ENCODE measurements around the gene TENM4.

DNA sequence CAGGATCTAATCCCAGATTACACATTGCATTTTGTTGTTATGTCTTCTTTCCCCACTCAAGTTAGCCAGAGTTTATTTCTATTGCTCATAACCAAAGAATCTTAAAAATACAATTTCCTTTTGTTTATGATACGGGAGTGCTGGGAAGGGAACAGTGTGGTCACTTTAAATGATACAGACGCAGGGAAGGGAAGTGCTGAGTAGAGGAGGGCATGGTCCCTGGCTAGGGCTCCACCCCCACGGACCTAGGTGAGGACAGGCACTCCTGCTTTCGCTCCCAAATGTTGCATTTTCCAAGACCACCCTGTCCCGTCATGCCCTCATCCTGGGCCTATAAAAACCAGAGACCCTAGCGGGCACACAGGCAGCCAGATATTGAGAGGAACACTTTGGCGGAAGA, 835.5 kb downstream of the TENM4 start:
- TF ChIP-seq, protein P1, sequence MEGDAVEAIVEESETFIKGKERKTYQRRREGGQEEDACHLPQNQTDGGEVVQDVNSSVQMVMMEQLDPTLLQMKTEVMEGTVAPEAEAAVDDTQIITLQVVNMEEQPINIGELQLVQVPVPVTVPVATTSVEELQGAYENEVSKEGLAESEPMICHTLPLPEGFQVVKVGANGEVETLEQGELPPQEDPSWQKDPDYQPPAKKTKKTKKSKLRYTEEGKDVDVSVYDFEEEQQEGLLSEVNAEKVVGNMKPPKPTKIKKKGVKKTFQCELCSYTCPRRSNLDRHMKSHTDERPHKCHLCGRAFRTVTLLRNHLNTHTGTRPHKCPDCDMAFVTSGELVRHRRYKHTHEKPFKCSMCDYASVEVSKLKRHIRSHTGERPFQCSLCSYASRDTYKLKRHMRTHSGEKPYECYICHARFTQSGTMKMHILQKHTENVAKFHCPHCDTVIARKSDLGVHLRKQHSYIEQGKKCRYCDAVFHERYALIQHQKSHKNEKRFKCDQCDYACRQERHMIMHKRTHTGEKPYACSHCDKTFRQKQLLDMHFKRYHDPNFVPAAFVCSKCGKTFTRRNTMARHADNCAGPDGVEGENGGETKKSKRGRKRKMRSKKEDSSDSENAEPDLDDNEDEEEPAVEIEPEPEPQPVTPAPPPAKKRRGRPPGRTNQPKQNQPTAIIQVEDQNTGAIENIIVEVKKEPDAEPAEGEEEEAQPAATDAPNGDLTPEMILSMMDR (IDR thresholded peaks at IDR 0.05; ENCODE audit: low read depth, low read length, missing input control): no peak
- TF ChIP-seq EGR1 (IDR thresholded peaks at IDR 0.05; ENCODE audit: low read depth in 2 of 2) (no peak), TAF1 (conservative IDR thresholded peaks at IDR 0.05) (no peak)
